Skin of body (tissue), 2 donors: Measurements from ENCODE around the gene C14orf180. TPM values are rescaled to one million over a fixed set of nuclear protein-coding genes. Genes with fewer than 3 reads are reported as not detected.

Experiments used
- DNase-seq: peaks from one replicate; lab custom pipeline; 2025; lab: John Stamatoyannopoulos, UW
- total RNA-seq: library from RNA; depleted of rRNA; stranded (reverse); fragments of >200 nt; gene quantifications from one replicate; pipeline ENCODE4 v1.2.3, GENCODE V29; 2014

Gene C14orf180
- total RNA-seq, result 6.8 TPM

- DNase-seq, result no peak
These were observed at the start of gene C14orf180 for GRCh38 chr14:104579507-104579906. Gene C14orf180, plus strand, starts transcription at chr14:104579764. Its CDS starts 6,667 bp downstream, at chr14:104586431.

- no peak for DNase-seq
These were observed 48.9 kb upstream of the C14orf180 start for GRCh38 chr14:104530646-104531045.

- DNase-seq, result no peak
These were observed 48.0 kb upstream of the C14orf180 start for GRCh38 chr14:104531421-104532190.

- DNase-seq, result no peak
These were observed 47.4 kb upstream of the C14orf180 start for GRCh38 chr14:104532191-104532555.

GRCh38 chr14:104534036-104534435 is 45.5 kb upstream of the C14orf180 start:
- DNase-seq, result no peak

GRCh38 chr14:104536942-104537612 is 42.5 kb upstream of the C14orf180 start:
- peak; percentile 13 for DNase-seq

GRCh38 chr14:104537613-104537988 is 42.0 kb upstream of the C14orf180 start:
- DNase-seq, result no peak

GRCh38 chr14:104541905-104542465 is 37.6 kb upstream of the C14orf180 start:
- DNase-seq, result no peak

- no peak for DNase-seq
These were observed 36.4 kb upstream of the C14orf180 start for GRCh38 chr14:104542871-104543830.

GRCh38 chr14:104544362-104544961 is 35.1 kb upstream of the C14orf180 start:
- DNase-seq, result no peak

GRCh38 chr14:104545151-104545941 is 34.2 kb upstream of the C14orf180 start:
- no peak for DNase-seq

- no peak for DNase-seq
These were observed 33.5 kb upstream of the C14orf180 start for GRCh38 chr14:104545942-104546501.

GRCh38 chr14:104546591-104547309 is 32.8 kb upstream of the C14orf180 start:
- no peak for DNase-seq

- no peak for DNase-seq
These were observed 32.1 kb upstream of the C14orf180 start for GRCh38 chr14:104547310-104547997.

- DNase-seq, result no peak
These were observed 31.4 kb upstream of the C14orf180 start for GRCh38 chr14:104547998-104548700.

GRCh38 chr14:104548802-104549535 is 30.6 kb upstream of the C14orf180 start:
- no peak for DNase-seq
